ENCODE results near the gene KCNT2.

The KCNT2 gene

GRCh38 chr1:196373798-196374197 lies 234.4 kb downstream of the KCNT2 start:
- H3K27ac ChIP-seq, result no peak overlapping the region
- no peak overlapping the region for H2AFZ ChIP-seq (ENCODE audit: low read depth)
- no peaks in the 10 kb centered on the region for H3K36me3 ChIP-seq (ENCODE audit: insufficient read depth)
- H3K4me2 ChIP-seq, result no peak overlapping the region
- no peaks in the 10 kb centered on the region for H3K79me2 ChIP-seq (ENCODE audit: insufficient read depth, low read depth)
- H3K4me1 ChIP-seq (ENCODE audit: low read depth, poor library complexity, severe bottlenecking), result no peaks in the 10 kb centered on the region
- no peak for TF ChIP-seq CTCF (conservative IDR thresholded peaks at IDR 0.05; ENCODE audit: low read depth, low read length)
- no peaks in the 10 kb centered on the region for H4K20me1 ChIP-seq (ENCODE audit: insufficient read depth)
- H3K9ac ChIP-seq, result no peak overlapping the region
- H3K27me3 ChIP-seq (ENCODE audit: insufficient read depth, low read depth), result no peaks in the 10 kb centered on the region
- H3K4me3 ChIP-seq (IDR thresholded peaks at IDR 0.05; ENCODE audit: insufficient read depth, low read depth, low read length), result no peak overlapping the region

GRCh38 chr1:196372896-196373536 lies 235.2 kb downstream of the KCNT2 start:
- Histone ChIP-seq H2AFZ (ENCODE audit: low read depth) (no peak overlapping the region), H4K20me1 (ENCODE audit: insufficient read depth) (no peaks in the 10 kb centered on the region)

GRCh38 chr1:196367838-196368237 lies 240.4 kb downstream of the KCNT2 start:
- Histone ChIP-seq H3K27ac (no peak overlapping the region), H3K4me3 (IDR thresholded peaks at IDR 0.05; ENCODE audit: insufficient read depth, low read depth, low read length) (no peak overlapping the region), H3K4me2 (no peak overlapping the region), H4K20me1 (ENCODE audit: insufficient read depth) (no peaks in the 10 kb centered on the region), H3K79me2 (ENCODE audit: insufficient read depth, low read depth) (no peaks in the 10 kb centered on the region), H3K4me1 (ENCODE audit: low read depth, poor library complexity, severe bottlenecking) (no peaks in the 10 kb centered on the region), H3K27me3 (ENCODE audit: insufficient read depth, low read depth) (no peaks in the 10 kb centered on the region), H3K36me3 (ENCODE audit: insufficient read depth) (no peaks in the 10 kb centered on the region), H3K9ac (no peak overlapping the region), H2AFZ (ENCODE audit: low read depth) (no peak overlapping the region)
- no peak for TF ChIP-seq CTCF (conservative IDR thresholded peaks at IDR 0.05; ENCODE audit: low read depth, low read length)

More at GRCh38 chr1:196372896-196373536, 235.2 kb downstream of the KCNT2 start:
- Histone ChIP-seq H3K27me3 (ENCODE audit: insufficient read depth, low read depth) (no peaks in the 10 kb centered on the region), H3K36me3 (ENCODE audit: insufficient read depth) (no peaks in the 10 kb centered on the region), H3K4me3 (IDR thresholded peaks at IDR 0.05; ENCODE audit: insufficient read depth, low read depth, low read length) (no peak overlapping the region), H3K4me1 (ENCODE audit: low read depth, poor library complexity, severe bottlenecking) (no peaks in the 10 kb centered on the region), H3K9ac (no peak overlapping the region), H3K79me2 (ENCODE audit: insufficient read depth, low read depth) (no peaks in the 10 kb centered on the region), H3K27ac (no peak overlapping the region), H3K4me2 (no peak overlapping the region)
- peak; percentile 86 for TF ChIP-seq CTCF (conservative IDR thresholded peaks at IDR 0.05; ENCODE audit: low read depth, low read length)

GRCh38 chr1:196366817-196367495 lies 241.3 kb downstream of the KCNT2 start:
- Histone ChIP-seq H2AFZ (ENCODE audit: low read depth) (no peak overlapping the region), H3K27ac (no peak overlapping the region), H3K4me1 (ENCODE audit: low read depth, poor library complexity, severe bottlenecking) (no peaks in the 10 kb centered on the region), H3K4me2 (no peak overlapping the region), H3K27me3 (ENCODE audit: insufficient read depth, low read depth) (no peaks in the 10 kb centered on the region), H4K20me1 (ENCODE audit: insufficient read depth) (no peaks in the 10 kb centered on the region), H3K9ac (no peak overlapping the region), H3K36me3 (ENCODE audit: insufficient read depth) (no peaks in the 10 kb centered on the region), H3K4me3 (IDR thresholded peaks at IDR 0.05; ENCODE audit: insufficient read depth, low read depth, low read length) (no peak overlapping the region), H3K79me2 (ENCODE audit: insufficient read depth, low read depth) (no peaks in the 10 kb centered on the region)
- no peak for TF ChIP-seq CTCF (conservative IDR thresholded peaks at IDR 0.05; ENCODE audit: low read depth, low read length)

All from KMS-11 (cell line).